Upper lobe of left lung (tissue), 4 donors: ENCODE data around the gene ACTR2.

Experiments used
- POLR2A ChIP-seq, 4 donors: fragments of 450-650 bp; IDR thresholded peaks; one replicate each; pipeline ENCODE4 v1.5.1; 2016 to 2017; ENCODE audit warnings: antibody characterized with exemption in 4 of 4, mild to moderate bottlenecking in 2 of 4
- POLR2AphosphoS5 ChIP-seq, 2 donors: sonication (generic); formaldehyde crosslinking; IDR thresholded peaks; one replicate each; pipeline ENCODE4 v1.5.1; 2017; ENCODE audit warnings: antibody characterized with exemption in 2 of 2
- TF ChIP-seq, protein P1 (sequence below), 6 experiments: fragments of 450-650 bp in 4 of 6; fragments of 200-600 bp in 2 of 6; sonication (generic) in 2 of 6; IDR thresholded peaks; one replicate each; pipeline ENCODE4 v1.5.1; 2016 to 2019; ENCODE audit warnings: antibody characterized with exemption in 6 of 6

DNA sequence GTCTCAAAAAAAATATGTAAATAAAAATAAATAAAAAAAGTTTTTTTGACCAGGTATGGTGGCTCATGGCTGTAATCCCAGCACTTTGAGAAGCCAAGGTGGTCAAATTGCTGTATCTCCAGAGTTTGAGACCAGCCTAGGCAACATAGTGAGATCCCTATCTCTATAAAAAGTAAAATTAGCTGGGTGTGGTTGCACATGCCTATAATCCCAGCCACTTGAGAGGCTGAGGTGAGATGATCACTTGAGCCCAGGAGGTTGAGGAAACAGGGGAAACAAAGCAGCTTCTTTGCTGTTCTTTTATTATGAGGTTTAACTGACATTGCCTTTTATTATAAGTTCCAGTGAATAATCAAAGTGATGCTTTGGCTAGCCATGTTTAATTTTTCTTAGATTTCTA, 25.0 kb downstream of the ACTR2 start:
- TF ChIP-seq, protein P1, sequence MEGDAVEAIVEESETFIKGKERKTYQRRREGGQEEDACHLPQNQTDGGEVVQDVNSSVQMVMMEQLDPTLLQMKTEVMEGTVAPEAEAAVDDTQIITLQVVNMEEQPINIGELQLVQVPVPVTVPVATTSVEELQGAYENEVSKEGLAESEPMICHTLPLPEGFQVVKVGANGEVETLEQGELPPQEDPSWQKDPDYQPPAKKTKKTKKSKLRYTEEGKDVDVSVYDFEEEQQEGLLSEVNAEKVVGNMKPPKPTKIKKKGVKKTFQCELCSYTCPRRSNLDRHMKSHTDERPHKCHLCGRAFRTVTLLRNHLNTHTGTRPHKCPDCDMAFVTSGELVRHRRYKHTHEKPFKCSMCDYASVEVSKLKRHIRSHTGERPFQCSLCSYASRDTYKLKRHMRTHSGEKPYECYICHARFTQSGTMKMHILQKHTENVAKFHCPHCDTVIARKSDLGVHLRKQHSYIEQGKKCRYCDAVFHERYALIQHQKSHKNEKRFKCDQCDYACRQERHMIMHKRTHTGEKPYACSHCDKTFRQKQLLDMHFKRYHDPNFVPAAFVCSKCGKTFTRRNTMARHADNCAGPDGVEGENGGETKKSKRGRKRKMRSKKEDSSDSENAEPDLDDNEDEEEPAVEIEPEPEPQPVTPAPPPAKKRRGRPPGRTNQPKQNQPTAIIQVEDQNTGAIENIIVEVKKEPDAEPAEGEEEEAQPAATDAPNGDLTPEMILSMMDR (IDR thresholded peaks at IDR 0.05) = no peak
- TF ChIP-seq POLR2AphosphoS5 (IDR thresholded peaks at IDR 0.05) (no peak), POLR2A (IDR thresholded peaks at IDR 0.05) (no peak)
